Spinal cord (tissue), 10 donors: ENCODE results near the gene ZFHX3. TPM values are rescaled to one million over a fixed set of nuclear protein-coding genes. Genes with fewer than 3 reads are reported as not detected.
A peak's percentile ranks its signal among the peaks of the same experiment; 100 is the strongest.

Experiments
- DNase-seq, 6 donors: peaks; one replicate each; pipeline versions ENCODE4 v3.0.0 to v3.0.0-alpha.2; 2013 to 2015; ENCODE audit warnings: low spot score in 6 of 6, low read depth in 4 of 6
- H3K27ac ChIP-seq: one replicate; pipeline ENCODE4 v1.5.1; 2013; ENCODE audit warnings: low read depth, low read length, control low read depth
- H3K27me3 ChIP-seq: one replicate; pipeline ENCODE4 v1.6.1; 2013; ENCODE audit warnings: low read length; ENCODE audit not compliant: control insufficient read depth, insufficient read depth
- H3K36me3 ChIP-seq: one replicate; pipeline ENCODE4 v1.6.1; 2013; ENCODE audit warnings: low read length; ENCODE audit not compliant: control insufficient read depth, insufficient read depth
- H3K4me1 ChIP-seq: one replicate; pipeline ENCODE4 v1.6.1; 2013; ENCODE audit warnings: low read length; ENCODE audit not compliant: control insufficient read depth, insufficient read depth
- H3K4me3 ChIP-seq: one replicate; pipeline ENCODE4 v1.5.1; 2013; ENCODE audit warnings: low read depth, low read length, control low read depth
- H3K9me3 ChIP-seq: one replicate; pipeline ENCODE4 v1.6.1; 2013; ENCODE audit warnings: low read length; ENCODE audit not compliant: control insufficient read depth, insufficient read depth
- WGBS: methylation state at CpG from one replicate; pipeline ENCODE4 v1.1.5; 2013; ENCODE audit warnings: missing lambda C conversion rate; ENCODE audit not compliant: insufficient coverage; 5-methylcytosine and 5-hydroxymethylcytosine counted together
- polyA plus RNA-seq, 2 donors: library from polyadenylated mRNA; unstranded; fragments of 120-200 nt; gene quantifications; one replicate each; pipeline ENCODE4 v1.2.1, GENCODE V29; 2013; ENCODE audit not compliant: insufficient read length in 2 of 2
- total RNA-seq, 2 donors: library from RNA; depleted of rRNA in 1 of 2; stranded (reverse); fragments of 120-200 nt in 1 of 2; fragments of >200 nt in 1 of 2; gene quantifications; one replicate each; pipeline versions ENCODE4 v1.2.3 to v1.2.4, GENCODE V29; 2013 to 2014
- donor health status: healthy.

Gene ZFHX3
- total and polyA plus RNA-seq, 4 donors: 10.7 to 16.6 (median 13.1) TPM

GRCh38 chr16:72884573-72884972, 163.4 kb downstream of the ZFHX3 start:
- Histone ChIP-seq H3K27ac (no peak overlapping the region), H3K27me3 (no peaks in the 10 kb centered on the region), H3K4me3 (no peak overlapping the region), H3K36me3 (peaks cover 18% of the 10 kb centered on the region), H3K9me3 (no peaks in the 10 kb centered on the region), H3K4me1 (peaks cover 10% of the 10 kb centered on the region)
- DNase-seq: no peak
- WGBS: 41% methylated on average over 2 of the region's 5 CpGs

- no peak for DNase-seq
- no peaks in the 10 kb centered on the region for H3K9me3 ChIP-seq
- no peak overlapping the region for H3K27ac ChIP-seq
- peaks cover 10% of the 10 kb centered on the region for H3K4me1 ChIP-seq
- H3K4me3 ChIP-seq: no peak overlapping the region
- H3K36me3 ChIP-seq: peaks cover 16% of the 10 kb centered on the region
- WGBS: 80% methylated on average over 3 of the region's 4 CpGs
- no peaks in the 10 kb centered on the region for H3K27me3 ChIP-seq
These were observed 163.9 kb downstream of the ZFHX3 start for GRCh38 chr16:72884037-72884436.

- no peaks in the 10 kb centered on the region for H3K27me3 ChIP-seq
- H3K4me3 ChIP-seq: no peak overlapping the region
- no peak for DNase-seq
- 92% methylated on average over 8 of the region's 11 CpGs for WGBS
- no peaks in the 10 kb centered on the region for H3K9me3 ChIP-seq
- H3K4me1 ChIP-seq: peaks cover 21% of the 10 kb centered on the region
- H3K27ac ChIP-seq: no peak overlapping the region
- H3K36me3 ChIP-seq: peaks cover 2% of the 10 kb centered on the region
These were observed 168.1 kb downstream of the ZFHX3 start for GRCh38 chr16:72879846-72880245.

- peaks cover 2% of the 10 kb centered on the region for H3K36me3 ChIP-seq
- WGBS: 75% methylated on average over 15 of the region's 19 CpGs
- no peak overlapping the region for H3K27ac ChIP-seq
- DNase-seq: no peak
- no peaks in the 10 kb centered on the region for H3K9me3 ChIP-seq
- H3K4me1 ChIP-seq: peaks cover 18% of the 10 kb centered on the region
- no peaks in the 10 kb centered on the region for H3K27me3 ChIP-seq
- H3K4me3 ChIP-seq: no peak overlapping the region
These were observed 169.3 kb downstream of the ZFHX3 start for GRCh38 chr16:72878301-72879269.

- H3K27me3 ChIP-seq: no peaks in the 10 kb centered on the region
- peaks cover 18% of the 10 kb centered on the region for H3K4me1 ChIP-seq
- DNase-seq: no peak
- no peak overlapping the region for H3K4me3 ChIP-seq
- no peaks in the 10 kb centered on the region for H3K9me3 ChIP-seq
- no peak overlapping the region for H3K27ac ChIP-seq
- 83% methylated on average over 7 of the region's 12 CpGs for WGBS
- peaks cover 2% of the 10 kb centered on the region for H3K36me3 ChIP-seq
These were observed 170.4 kb downstream of the ZFHX3 start for GRCh38 chr16:72877374-72878028.

GRCh38 chr16:72876981-72877373, 171.0 kb downstream of the ZFHX3 start:
- H3K36me3 ChIP-seq: peaks cover 2% of the 10 kb centered on the region
- no peak overlapping the region for H3K27ac ChIP-seq
- WGBS: 90% methylated on average over 8 of the region's 9 CpGs
- no peak for DNase-seq
- H3K4me1 ChIP-seq: peaks cover 15% of the 10 kb centered on the region
- no peaks in the 10 kb centered on the region for H3K9me3 ChIP-seq
- H3K27me3 ChIP-seq: no peaks in the 10 kb centered on the region
- no peak overlapping the region for H3K4me3 ChIP-seq

GRCh38 chr16:72876221-72876620, 171.7 kb downstream of the ZFHX3 start:
- H3K9me3 ChIP-seq: no peaks in the 10 kb centered on the region
- H3K36me3 ChIP-seq: peaks cover 2% of the 10 kb centered on the region
- no peaks in the 10 kb centered on the region for H3K27me3 ChIP-seq
- H3K27ac ChIP-seq: no peak overlapping the region
- DNase-seq: no peak
- H3K4me1 ChIP-seq: peaks cover 15% of the 10 kb centered on the region
- no peak overlapping the region for H3K4me3 ChIP-seq
- 64% methylated on average over 4 of the region's 8 CpGs for WGBS

- Histone ChIP-seq H3K27ac (no peak overlapping the region), H3K36me3 (peaks cover 2% of the 10 kb centered on the region), H3K4me1 (peaks cover 15% of the 10 kb centered on the region), H3K9me3 (no peaks in the 10 kb centered on the region), H3K4me3 (no peak overlapping the region), H3K27me3 (no peaks in the 10 kb centered on the region)
- WGBS: 87% methylated on average over 9 of the region's 12 CpGs
- DNase-seq: peak in 1 of 6 donors; percentile 34
These were observed 172.5 kb downstream of the ZFHX3 start for GRCh38 chr16:72875291-72876031.

GRCh38 chr16:72873853-72874252, 174.1 kb downstream of the ZFHX3 start:
- peak in 1 of 6 donors; percentile 37 for DNase-seq
- H3K27ac ChIP-seq: no peak overlapping the region
- WGBS: 100% methylated on average over 2 of the region's 8 CpGs

More at GRCh38 chr16:72873853-72874252, 174.1 kb downstream of the ZFHX3 start:
- Histone ChIP-seq H3K4me3 (no peak overlapping the region), H3K27me3 (no peaks in the 10 kb centered on the region), H3K4me1 (peaks cover 14% of the 10 kb centered on the region), H3K36me3 (no peaks in the 10 kb centered on the region), H3K9me3 (no peaks in the 10 kb centered on the region)
